KBM-7 (cell line): ENCODE data around the gene SPATA31C2.
"Not testable (repeated sequence)": the region's sequence is repeated elsewhere in the genome, so short reads cannot be mapped to it uniquely, and the experiment has no call there.

Source experiments
- DNase-seq: peaks from one replicate; pipeline ENCODE4 v3.0.0-alpha.2; 2015
- in situ Hi-C: fragments of 300-500 bp; cut with MboI; formaldehyde crosslinking; loops from 2 replicates; pipeline ENCODE4 v1.14.3; 2020; ENCODE audit warnings: low sequenced_read_pairs, low pct_unique_long_range_greater_than_20kb, mixed read lengths

Gene SPATA31C2

GRCh38 chr9:88138375-88138774, at the start of gene SPATA31C2:
Gene SPATA31C2 (minus strand): TSS chr9:88138475. CDS start chr9:88138446, 29 bp downstream.
- DNase-seq, in situ Hi-C loops: not testable (repeated sequence)

- in situ Hi-C loops: no loop called here
- no peak for DNase-seq
Observed at GRCh38 chr9:88187631-88188030, 49.4 kb upstream of the SPATA31C2 start.

DNA sequence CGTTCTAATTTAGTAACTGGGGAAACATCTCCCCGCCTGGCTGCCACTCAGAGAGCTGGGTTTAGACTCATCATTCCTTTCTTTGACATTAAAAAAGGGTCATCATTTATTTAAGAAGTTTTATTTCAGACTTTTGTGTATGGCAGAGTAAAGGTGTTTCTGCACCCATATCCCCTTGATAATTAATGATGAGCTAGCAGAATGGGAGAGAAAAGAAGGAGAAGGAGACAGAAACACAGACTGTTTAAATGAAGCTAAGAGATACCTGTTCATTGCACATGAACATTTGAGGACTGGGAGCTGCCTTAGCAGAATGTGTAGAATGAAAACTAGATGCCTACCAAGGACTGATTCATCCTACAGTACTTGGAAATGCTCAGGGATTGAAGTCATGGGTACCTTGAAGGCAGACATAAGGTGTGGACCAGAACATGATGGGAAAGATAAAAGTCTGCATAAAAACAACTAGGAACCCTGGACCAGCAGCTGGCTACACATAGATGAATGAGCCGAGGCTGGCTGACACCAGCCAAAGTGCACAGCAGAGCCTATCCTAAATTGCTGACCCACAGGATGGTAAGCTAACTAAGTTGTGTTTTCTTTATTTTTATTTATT, 48.3 kb upstream of the SPATA31C2 start:
- DNase-seq: no peak
- in situ Hi-C loops: no loop called here

DNA sequence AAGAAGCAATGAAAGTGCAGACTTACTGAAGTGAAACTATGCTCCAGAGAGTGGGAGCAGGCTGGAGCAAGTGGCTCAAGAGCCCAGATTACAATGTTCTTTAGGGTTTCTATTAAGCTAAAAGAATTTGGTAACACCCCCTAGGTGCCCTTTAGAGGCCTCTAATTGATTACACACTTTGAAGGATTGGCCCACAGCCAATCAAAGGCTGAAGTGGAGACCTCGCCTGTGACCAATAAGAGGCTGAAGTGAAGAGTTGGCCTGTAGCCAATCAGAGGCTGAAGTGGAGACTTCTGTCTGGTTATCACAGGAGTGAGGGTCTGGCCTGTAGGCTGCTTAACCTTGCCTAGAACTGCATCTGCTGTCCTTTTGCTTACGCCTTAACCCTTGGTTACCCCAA, 46.7 kb upstream of the SPATA31C2 start:
- DNase-seq: no peak
- in situ Hi-C loops: no loop called here

DNA sequence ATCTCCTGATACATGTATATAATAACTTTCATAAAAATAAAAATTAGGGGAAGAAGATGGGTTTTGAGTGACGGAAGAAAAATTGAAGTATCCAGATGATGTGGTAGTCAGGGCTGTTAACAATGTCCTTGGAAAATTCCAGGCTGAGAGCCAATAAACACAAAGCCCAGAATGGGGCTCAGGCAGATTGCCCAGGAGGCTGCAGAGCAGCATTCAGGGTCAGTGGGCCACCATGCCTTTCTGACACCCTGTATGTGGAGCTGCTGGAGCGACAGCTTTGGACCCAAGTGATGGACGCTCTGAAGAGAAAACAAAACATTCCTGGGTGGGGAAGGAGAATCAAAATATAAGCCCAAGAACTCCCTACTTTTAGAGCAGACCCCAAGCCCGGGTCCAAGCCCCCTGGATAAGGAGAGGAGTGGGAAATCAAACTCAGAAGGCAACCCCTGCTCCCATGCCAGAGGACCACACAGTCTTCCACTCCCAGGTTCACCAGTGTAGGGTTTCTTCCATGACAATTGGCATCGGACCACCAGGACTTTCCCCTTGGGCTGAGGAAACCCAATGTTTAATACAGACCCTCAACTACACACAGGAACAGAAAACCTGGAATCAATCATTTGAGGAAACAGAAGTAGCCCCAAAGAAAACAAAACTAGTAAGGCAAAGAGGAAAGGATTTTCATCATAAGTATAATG, 45.7 kb upstream of the SPATA31C2 start:
- in situ Hi-C loops: no loop called here
- no peak for DNase-seq

DNA sequence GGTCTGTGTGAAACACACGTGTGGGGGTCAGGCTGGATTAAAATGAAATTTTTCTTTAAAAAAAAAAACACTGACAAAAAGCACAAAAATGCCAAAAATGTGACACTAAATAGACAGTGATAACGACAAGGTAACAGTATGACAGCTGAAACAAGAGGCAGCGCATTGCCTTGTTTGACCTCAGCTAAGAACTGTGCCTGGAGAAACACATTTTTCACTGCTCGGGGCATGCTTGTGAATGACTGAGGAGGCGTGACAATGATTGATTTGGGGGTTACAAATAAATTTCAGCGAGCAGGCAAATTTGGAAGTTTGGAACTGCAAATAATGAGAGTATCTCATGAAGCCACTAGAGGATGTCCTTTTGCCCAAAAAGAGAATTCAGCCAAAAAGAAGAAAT, 44.2 kb upstream of the SPATA31C2 start:
- in situ Hi-C loops: no loop called here
- DNase-seq: no peak

- DNase-seq: no peak
- in situ Hi-C loops: no loop called here
Observed at GRCh38 chr9:88180081-88180765, 41.9 kb upstream of the SPATA31C2 start.

GRCh38 chr9:88179062-88179521, 40.8 kb upstream of the SPATA31C2 start:
- in situ Hi-C loops: no loop called here
- no peak for DNase-seq

DNA sequence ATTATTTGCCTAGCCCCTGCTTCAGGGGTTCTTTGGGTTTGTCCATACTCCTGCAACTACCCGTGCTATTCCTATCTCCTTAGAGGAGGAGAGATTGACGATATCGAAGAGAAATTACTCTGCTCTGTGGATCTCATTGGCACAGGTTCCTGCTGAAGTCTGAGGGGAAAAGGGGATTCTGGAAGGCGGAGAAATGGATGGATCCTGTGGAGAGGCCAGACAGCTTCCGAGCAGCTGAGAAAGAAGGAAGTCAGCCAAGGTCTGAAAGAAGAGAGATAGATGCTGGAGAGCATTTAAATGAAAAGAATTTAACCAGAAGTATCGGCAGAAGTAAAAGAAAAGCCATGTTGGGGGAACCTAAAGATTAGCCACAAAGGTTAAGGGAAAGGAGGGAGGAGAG, 40.4 kb upstream of the SPATA31C2 start:
- in situ Hi-C loops: no loop called here
- DNase-seq: no peak

- DNase-seq: no peak
- in situ Hi-C loops: no loop called here
Observed at GRCh38 chr9:88177371-88177770, 39.1 kb upstream of the SPATA31C2 start.

GRCh38 chr9:88174324-88174723, 36.0 kb upstream of the SPATA31C2 start:
- DNase-seq: no peak
- in situ Hi-C loops: no loop called here

DNA sequence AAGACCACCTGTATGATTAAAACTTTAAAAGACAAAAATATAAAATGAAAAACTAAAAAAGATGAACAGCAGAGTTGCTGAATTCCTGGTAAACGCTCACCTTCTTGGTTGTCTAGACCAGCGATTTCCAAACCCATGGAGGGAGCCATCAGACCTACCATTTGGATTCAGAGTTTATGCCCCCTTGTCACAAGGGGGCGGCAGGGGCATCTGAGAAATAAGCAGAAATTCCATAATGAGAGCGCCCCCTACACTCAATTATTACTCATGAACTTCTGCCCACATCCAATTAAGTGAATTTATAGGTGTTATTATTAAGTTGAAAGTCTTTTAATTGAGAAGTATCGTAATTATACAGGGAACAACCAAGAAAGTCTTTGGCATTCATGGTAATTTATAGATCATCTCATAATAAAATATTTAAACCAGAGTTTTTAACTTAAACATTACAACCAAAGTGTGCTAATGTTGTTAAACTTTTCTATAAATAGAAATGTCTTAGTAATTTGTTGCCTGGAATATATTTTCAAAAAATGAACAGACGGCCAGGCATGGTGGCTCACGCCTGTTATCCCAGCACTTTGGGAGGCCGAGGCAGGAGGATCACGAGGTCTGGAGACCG, 35.2 kb upstream of the SPATA31C2 start:
- in situ Hi-C loops: no loop called here
- DNase-seq: peak; percentile 89

GRCh38 chr9:88169700-88170099, 31.4 kb upstream of the SPATA31C2 start:
- in situ Hi-C loops: no loop called here

GRCh38 chr9:88168564-88168963, 30.3 kb upstream of the SPATA31C2 start:
- no peak for DNase-seq
- in situ Hi-C loops: no loop called here

More at GRCh38 chr9:88169700-88170099, 31.4 kb upstream of the SPATA31C2 start:
- DNase-seq: no peak

- in situ Hi-C loops: no loop called here
- no peak for DNase-seq
Observed at GRCh38 chr9:88166660-88167059, 28.4 kb upstream of the SPATA31C2 start.

GRCh38 chr9:88164850-88165249, 26.6 kb upstream of the SPATA31C2 start:
- peak; percentile 18 for DNase-seq
- in situ Hi-C loops: no loop called here

- DNase-seq: peak; percentile 50
- in situ Hi-C loops: no loop called here
Observed at GRCh38 chr9:88161144-88161543, 22.9 kb upstream of the SPATA31C2 start.

- no peak for DNase-seq
Observed at GRCh38 chr9:88143957-88144625, 5.8 kb upstream of the SPATA31C2 start.

GRCh38 chr9:88143179-88143578, 4.9 kb upstream of the SPATA31C2 start:
- DNase-seq: no peak
- in situ Hi-C loops: no loop called here

More at GRCh38 chr9:88143957-88144625, 5.8 kb upstream of the SPATA31C2 start:
- in situ Hi-C loops: no loop called here
